RWPE1 (cell line): Measurements from ENCODE around the gene TNFRSF13B.

Source experiments
- CTCF ChIA-PET: fragments of 350-600 bp; sonication (Branson Sonifier 250); formaldehyde crosslinking; extraction: SDS; loops from one replicate; lab custom pipeline; 2021; lab: Yijun Ruan, JAX
- POLR2A ChIA-PET: fragments of 400-600 bp; formaldehyde crosslinking; extraction: SDS; loops from one replicate; lab custom pipeline; 2020; ENCODE audit warnings: antibody characterized with exemption; ENCODE audit not compliant: low non-redundant PET; lab: Yijun Ruan, JAX
- DNase-seq: peaks from one replicate; pipeline ENCODE4 v3.0.0; 2012; ENCODE audit warnings: low spot score
- H3K27ac ChIP-seq: fragments of 450-650 bp; 2 replicates; pipeline ENCODE4 v1.5.1; 2017
- CTCF ChIP-seq: fragments of 450-650 bp; conservative IDR thresholded peaks from 2 replicates; pipeline ENCODE4 v1.5.1; 2017; ENCODE audit warnings: low read depth, mild to moderate bottlenecking

TNFRSF13B gene

GRCh38 chr17:16934836-16935235 lies 37.1 kb downstream of the TNFRSF13B start:
- H3K27ac ChIP-seq, result no peak overlapping the region
- POLR2A ChIA-PET, result interaction anchor here (0.6 kb wide), 1 partner anchor 302 kb away, joined by 6 read pairs; the partner anchor contains the start of gene FLCN
- CTCF ChIA-PET, result no interaction called here
- TF ChIP-seq CTCF, result no peak
- DNase-seq, result no peak

- H3K27ac ChIP-seq, result no peak overlapping the region
- no peak for DNase-seq
- ChIA-PET CTCF (no interaction called here), POLR2A (interaction anchor here (0.6 kb wide), 1 partner anchor 303 kb away, joined by 6 read pairs; the partner anchor contains the start of gene FLCN)
- no peak for TF ChIP-seq CTCF
These were observed 37.7 kb downstream of the TNFRSF13B start for GRCh38 chr17:16934133-16934795.

GRCh38 chr17:16933317-16934132 lies 38.4 kb downstream of the TNFRSF13B start:
- DNase-seq, result no peak
- CTCF ChIA-PET, result interaction anchor here (0.7 kb wide), 1 partner anchor 12 kb away, joined by 3 read pairs; no protein-coding TSS in a partner anchor
- no peak overlapping the region for H3K27ac ChIP-seq
- no peak for TF ChIP-seq CTCF
- POLR2A ChIA-PET, result no interaction called here

- H3K27ac ChIP-seq, result no peak overlapping the region
- ChIA-PET CTCF (interaction anchor here (0.5 to 0.7 kb wide), 2 partner anchors 13 to 16 kb away, joined by 3 to 4 read pairs; no protein-coding TSS in a partner anchor), POLR2A (no interaction called here)
- no peak for TF ChIP-seq CTCF
- DNase-seq, result no peak
These were observed 39.3 kb downstream of the TNFRSF13B start for GRCh38 chr17:16932611-16933010.

- POLR2A ChIA-PET, result no interaction called here
- no peak for TF ChIP-seq CTCF
- CTCF ChIA-PET, result interaction anchor here (0.5 kb wide), 1 partner anchor 17 kb away, joined by 4 read pairs; no protein-coding TSS in a partner anchor
These were observed 39.8 kb downstream of the TNFRSF13B start for GRCh38 chr17:16932156-16932555.

GRCh38 chr17:16931318-16932060 lies 40.4 kb downstream of the TNFRSF13B start:
- ChIA-PET POLR2A (no interaction called here), CTCF (no interaction called here)
- H3K27ac ChIP-seq, result no peak overlapping the region
- TF ChIP-seq CTCF, result no peak
- DNase-seq, result no peak

More at GRCh38 chr17:16932156-16932555, 39.8 kb downstream of the TNFRSF13B start:
- no peak overlapping the region for H3K27ac ChIP-seq
- no peak for DNase-seq
